Activated CD8-positive, alpha-beta T cell treated with anti-CD3 and anti-CD28 coated beads for 36 hours (primary cell): Measurements from ENCODE around the gene TAL2. TPM values are rescaled to one million over a fixed set of nuclear protein-coding genes. Genes with fewer than 3 reads are reported as not detected.

ENCODE experiments used
- ATAC-seq: fragments of 200-7000 bp; cut with Tn5 transposase; one replicate; pipeline ENCODE4 v1.10.0; 2021; ENCODE audit warnings: mild to moderate bottlenecking, moderate library complexity
- CTCF ChIA-PET: fragments of 350-600 bp; sonication (Branson Sonifier 250); formaldehyde crosslinking; loops from one replicate; lab custom pipeline; 2021; ENCODE audit warnings: antibody characterized with exemption; lab: Charles Lee
- POLR2A ChIA-PET: fragments of 350-600 bp; sonication (Branson Sonifier 250); formaldehyde crosslinking; loops from one replicate; lab custom pipeline; 2021; ENCODE audit warnings: antibody characterized with exemption; lab: Charles Lee
- DNase-seq: peaks from one replicate; pipeline ENCODE4 v3.0.0-alpha.2; 2020
- H3K27ac Mint-ChIP-seq: one replicate; pipeline ENCODE4 v1.8.0; 2021; ENCODE audit warnings: mild to moderate bottlenecking, mixed read lengths
- H3K27me3 Mint-ChIP-seq: one replicate; pipeline ENCODE4 v1.8.0; 2021; ENCODE audit warnings: mixed read lengths
- H3K36me3 Mint-ChIP-seq: one replicate; pipeline ENCODE4 v1.8.0; 2021; ENCODE audit warnings: low read depth, mixed read lengths
- H3K4me1 Mint-ChIP-seq: one replicate; pipeline ENCODE4 v1.8.0; 2021; ENCODE audit warnings: low read depth, mixed read lengths
- H3K4me3 Mint-ChIP-seq: one replicate; pipeline ENCODE4 v1.8.0; 2021; ENCODE audit warnings: mild to moderate bottlenecking, moderate library complexity, mixed read lengths
- H3K9me3 Mint-ChIP-seq: one replicate; pipeline ENCODE4 v1.8.0; 2021; ENCODE audit warnings: mixed read lengths
- CTCF ChIP-seq: fragments of 200-600 bp; IDR thresholded peaks from one replicate; pipeline ENCODE4 v1.8.0; 2022; ENCODE audit warnings: antibody characterized with exemption, mild to moderate bottlenecking
- intact Hi-C: fragments of 100-400 bp; cut with micrococcal nuclease; formaldehyde crosslinking; loops from one replicate; pipeline ENCODE4 v1.10.0; 2022
- total RNA-seq, 2 experiments: library from RNA; stranded (reverse); gene quantifications; one replicate each; pipeline ENCODE4 v1.2.3, GENCODE V29; 2021

Gene TAL2
- total RNA-seq, 2 experiments from 2014 or later: not detected

GRCh38 chr9:105636331-105636730 is 25.9 kb upstream of the TAL2 start:
- Mint-ChIP-seq H3K27me3 (no peaks in the 10 kb centered on the region), H3K4me1 (no peaks in the 10 kb centered on the region), H3K4me3 (no peak overlapping the region), H3K36me3 (peaks cover 18% of the 10 kb centered on the region), H3K27ac (no peak overlapping the region), H3K9me3 (no peaks in the 10 kb centered on the region)
- CTCF ChIA-PET: interaction anchor here (1.0 to 2.6 kb wide), 3 partner anchors 9 to 11 kb away, joined by 3 to 9 read pairs (median 3); no protein-coding TSS in a partner anchor
- TF ChIP-seq CTCF: no peak
- intact Hi-C loops: no loop called here
- no peak for DNase-seq
- ATAC-seq: no peak
- POLR2A ChIA-PET: no interaction called here

- TF ChIP-seq CTCF: peak; percentile 50
- no peaks in the 10 kb centered on the region for H3K27me3 Mint-ChIP-seq
- H3K9me3 Mint-ChIP-seq: no peaks in the 10 kb centered on the region
- ChIA-PET POLR2A (no interaction called here), CTCF (interaction anchor here (0.7 to 2.6 kb wide), 9 partner anchors 9 to 81 kb away, joined by 3 to 9 read pairs (median 4); no protein-coding TSS in a partner anchor)
- H3K4me1 Mint-ChIP-seq: no peaks in the 10 kb centered on the region
- H3K4me3 Mint-ChIP-seq: no peak overlapping the region
- no peak for DNase-seq
- H3K27ac Mint-ChIP-seq: no peak overlapping the region
- H3K36me3 Mint-ChIP-seq: peaks cover 23% of the 10 kb centered on the region
- intact Hi-C loops: no loop called here
- no peak for ATAC-seq
Measured at GRCh38 chr9:105637787-105638395, 24.4 kb upstream of the TAL2 start.

GRCh38 chr9:105639936-105640335 is 22.3 kb upstream of the TAL2 start:
- TF ChIP-seq CTCF: no peak
- peaks cover 24% of the 10 kb centered on the region for H3K36me3 Mint-ChIP-seq
- H3K9me3 Mint-ChIP-seq: no peaks in the 10 kb centered on the region
- no peaks in the 10 kb centered on the region for H3K4me1 Mint-ChIP-seq
- CTCF ChIA-PET: no interaction called here
- H3K4me3 Mint-ChIP-seq: no peak overlapping the region
- DNase-seq (no peak), ATAC-seq (no peak)
- intact Hi-C loops: no loop called here
- POLR2A ChIA-PET: interaction anchor here (0.7 kb wide), 1 partner anchor 36 kb away, joined by 3 read pairs; no protein-coding TSS in a partner anchor
- H3K27ac Mint-ChIP-seq: no peak overlapping the region
- no peaks in the 10 kb centered on the region for H3K27me3 Mint-ChIP-seq

GRCh38 chr9:105643795-105644194 is 18.5 kb upstream of the TAL2 start:
- Mint-ChIP-seq H3K4me1 (no peaks in the 10 kb centered on the region), H3K4me3 (no peak overlapping the region), H3K9me3 (no peaks in the 10 kb centered on the region), H3K27me3 (no peaks in the 10 kb centered on the region), H3K36me3 (peaks cover 16% of the 10 kb centered on the region), H3K27ac (no peak overlapping the region)
- intact Hi-C loops: no loop called here
- CTCF ChIA-PET: no interaction called here
- ATAC-seq (no peak), DNase-seq (no peak)
- POLR2A ChIA-PET: no interaction called here
- TF ChIP-seq CTCF: no peak

GRCh38 chr9:105646879-105647594 is 15.2 kb upstream of the TAL2 start:
- H3K9me3 Mint-ChIP-seq: no peaks in the 10 kb centered on the region
- peaks cover 4% of the 10 kb centered on the region for H3K36me3 Mint-ChIP-seq
- ATAC-seq: no peak
- intact Hi-C loops: no loop called here
- H3K4me3 Mint-ChIP-seq: no peak overlapping the region
- no peak for TF ChIP-seq CTCF
- DNase-seq: no peak
- ChIA-PET POLR2A (no interaction called here), CTCF (interaction anchor here (1.4 to 2.1 kb wide), 2 partner anchors 10 to 14 kb away, joined by 3 to 9 read pairs; no protein-coding TSS in a partner anchor)
- H3K27ac Mint-ChIP-seq: no peak overlapping the region
- no peaks in the 10 kb centered on the region for H3K4me1 Mint-ChIP-seq
- no peaks in the 10 kb centered on the region for H3K27me3 Mint-ChIP-seq
